Measurements from ENCODE around the gene DENND4A. TPM values are rescaled to one million over a fixed set of nuclear protein-coding genes. Genes with fewer than 3 reads are reported as not detected.

DENND4A gene
- polyA plus RNA-seq, 1 experiment, result 5.1 TPM

- ChIA-PET POLR2A (no interaction called here), CTCF (interaction anchor here (1.3 to 1.5 kb wide), 2 partner anchors 47 to 127 kb away, joined by 3 to 4 read pairs; no protein-coding TSS in a partner anchor)
- Histone ChIP-seq H3K27me3 (ENCODE audit: control insufficient read depth, insufficient read depth, low read length) (no peaks in the 10 kb centered on the region), H3K36me3 (ENCODE audit: control insufficient read depth, insufficient read depth, low read length) (no peaks in the 10 kb centered on the region), H3K4me3 (ENCODE audit: low read depth, low read length) (no peak overlapping the region)
- TF ChIP-seq, protein P1, sequence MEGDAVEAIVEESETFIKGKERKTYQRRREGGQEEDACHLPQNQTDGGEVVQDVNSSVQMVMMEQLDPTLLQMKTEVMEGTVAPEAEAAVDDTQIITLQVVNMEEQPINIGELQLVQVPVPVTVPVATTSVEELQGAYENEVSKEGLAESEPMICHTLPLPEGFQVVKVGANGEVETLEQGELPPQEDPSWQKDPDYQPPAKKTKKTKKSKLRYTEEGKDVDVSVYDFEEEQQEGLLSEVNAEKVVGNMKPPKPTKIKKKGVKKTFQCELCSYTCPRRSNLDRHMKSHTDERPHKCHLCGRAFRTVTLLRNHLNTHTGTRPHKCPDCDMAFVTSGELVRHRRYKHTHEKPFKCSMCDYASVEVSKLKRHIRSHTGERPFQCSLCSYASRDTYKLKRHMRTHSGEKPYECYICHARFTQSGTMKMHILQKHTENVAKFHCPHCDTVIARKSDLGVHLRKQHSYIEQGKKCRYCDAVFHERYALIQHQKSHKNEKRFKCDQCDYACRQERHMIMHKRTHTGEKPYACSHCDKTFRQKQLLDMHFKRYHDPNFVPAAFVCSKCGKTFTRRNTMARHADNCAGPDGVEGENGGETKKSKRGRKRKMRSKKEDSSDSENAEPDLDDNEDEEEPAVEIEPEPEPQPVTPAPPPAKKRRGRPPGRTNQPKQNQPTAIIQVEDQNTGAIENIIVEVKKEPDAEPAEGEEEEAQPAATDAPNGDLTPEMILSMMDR (IDR thresholded peaks at IDR 0.05; ENCODE audit: insufficient read depth, low read depth, low read length), result no peak
- DNase-seq (ENCODE audit: low read depth), result no peak
Observed at GRCh38 chr15:65730549-65731172, 61.4 kb downstream of the DENND4A start.

DNA sequence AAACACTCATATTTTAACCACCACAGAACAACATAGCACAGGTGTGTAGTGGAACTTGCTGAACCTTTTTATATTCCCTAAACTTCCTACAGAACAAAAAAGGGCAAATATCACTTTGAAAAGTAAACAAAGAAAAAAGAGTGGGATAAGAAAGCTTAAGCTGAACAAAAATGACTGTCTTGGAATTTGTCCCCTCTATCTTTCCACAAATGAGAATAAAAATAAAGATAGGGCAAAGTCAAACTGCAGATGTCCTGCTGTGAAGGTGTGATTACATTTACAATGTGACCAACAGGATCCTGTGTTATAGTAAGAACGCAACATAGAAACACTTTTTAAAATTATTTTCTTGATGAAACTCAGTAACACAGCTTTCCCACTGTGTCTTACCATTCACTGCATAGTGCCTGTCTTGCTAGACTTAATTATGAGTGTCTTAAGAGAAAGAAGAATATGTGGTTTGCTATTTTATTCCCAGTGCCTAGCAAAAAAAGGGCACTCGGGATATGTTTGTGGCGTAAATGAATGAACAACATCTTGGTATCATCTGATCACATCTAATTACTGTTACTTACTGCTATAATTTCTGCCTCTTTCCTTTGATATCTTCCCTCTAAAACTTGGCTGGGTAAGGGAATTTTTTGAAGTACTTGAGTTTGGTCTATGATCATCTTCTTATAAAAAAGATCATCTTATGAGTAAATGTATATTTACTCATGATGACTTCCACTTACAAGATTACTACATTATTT, 67.5 kb downstream of the DENND4A start:
- H3K27me3 ChIP-seq (ENCODE audit: control insufficient read depth, insufficient read depth, low read length), result no peaks in the 10 kb centered on the region
- CTCF ChIA-PET, result no interaction called here
- POLR2A ChIA-PET, result interaction anchor here (0.6 kb wide), 1 partner anchor 42 kb away, joined by 8 read pairs; no protein-coding TSS in a partner anchor
- H3K4me3 ChIP-seq (ENCODE audit: low read depth, low read length), result no peak overlapping the region
- H3K36me3 ChIP-seq (ENCODE audit: control insufficient read depth, insufficient read depth, low read length), result 0 out of 2 replicates have a peak, but pooled peaks cover 1% of the 10 kb centered on the region
- TF ChIP-seq, protein P1 (IDR thresholded peaks at IDR 0.05; ENCODE audit: insufficient read depth, low read depth, low read length), result no peak
- DNase-seq (ENCODE audit: low read depth), result no peak

GRCh38 chr15:65723876-65724275, 68.2 kb downstream of the DENND4A start:
- ChIA-PET CTCF (no interaction called here), POLR2A (no interaction called here)

DNA sequence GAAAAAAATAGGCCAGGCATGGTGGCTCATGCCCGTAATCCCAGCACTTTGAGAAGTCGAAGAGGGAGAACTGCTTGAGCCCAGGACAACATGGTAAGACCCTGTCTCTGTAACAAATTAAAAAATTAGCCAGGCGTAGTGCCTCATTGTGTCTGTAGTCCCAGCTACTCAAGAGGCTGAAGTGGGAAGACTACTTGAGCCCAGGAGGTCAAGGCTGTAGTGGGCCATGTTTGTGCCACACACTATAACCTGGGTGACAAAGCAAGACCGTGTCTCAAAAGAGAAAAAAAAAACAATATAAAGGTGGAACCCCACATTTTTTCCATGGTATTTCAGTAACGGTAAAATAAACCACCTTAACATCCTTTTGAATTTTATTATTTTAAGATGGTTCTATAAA, 69.9 kb downstream of the DENND4A start:
- Histone ChIP-seq H3K27me3 (ENCODE audit: control insufficient read depth, insufficient read depth, low read length) (no peaks in the 10 kb centered on the region), H3K4me3 (ENCODE audit: low read depth, low read length) (no peak overlapping the region), H3K36me3 (ENCODE audit: control insufficient read depth, insufficient read depth, low read length) (0 out of 2 replicates have a peak, but pooled peaks cover 1% of the 10 kb centered on the region)
- no peak for DNase-seq (ENCODE audit: low read depth)
- CTCF ChIA-PET, result no interaction called here
- TF ChIP-seq, protein P1 (IDR thresholded peaks at IDR 0.05; ENCODE audit: insufficient read depth, low read depth, low read length), result no peak
- POLR2A ChIA-PET, result no interaction called here

More at GRCh38 chr15:65723876-65724275, 68.2 kb downstream of the DENND4A start:
- Histone ChIP-seq H3K4me3 (ENCODE audit: low read depth, low read length) (no peak overlapping the region), H3K36me3 (ENCODE audit: control insufficient read depth, insufficient read depth, low read length) (0 out of 2 replicates have a peak, but pooled peaks cover 1% of the 10 kb centered on the region), H3K27me3 (ENCODE audit: control insufficient read depth, insufficient read depth, low read length) (no peaks in the 10 kb centered on the region)
- TF ChIP-seq, protein P1 (IDR thresholded peaks at IDR 0.05; ENCODE audit: insufficient read depth, low read depth, low read length), result no peak
- no peak for DNase-seq (ENCODE audit: low read depth)

- Histone ChIP-seq H3K4me3 (ENCODE audit: low read depth, low read length) (no peak overlapping the region), H3K36me3 (ENCODE audit: control insufficient read depth, insufficient read depth, low read length) (0 out of 2 replicates have a peak, but pooled peaks cover 2% of the 10 kb centered on the region), H3K27me3 (ENCODE audit: control insufficient read depth, insufficient read depth, low read length) (no peaks in the 10 kb centered on the region)
- POLR2A ChIA-PET, result interaction anchor here (0.7 kb wide), 1 partner anchor 15 kb away, joined by 4 read pairs; no protein-coding TSS in a partner anchor
- TF ChIP-seq, protein P1 (IDR thresholded peaks at IDR 0.05; ENCODE audit: insufficient read depth, low read depth, low read length), result no peak
- DNase-seq (ENCODE audit: low read depth), result no peak
- CTCF ChIA-PET, result no interaction called here
Observed at GRCh38 chr15:65712415-65712814, 79.7 kb downstream of the DENND4A start.

Data from BJ (cell line).